HG03103 (cell line): Measurements from ENCODE around the gene CYB561.
A peak's percentile ranks its signal among the peaks of the same experiment; 100 is the strongest.
"Not testable (repeated sequence)": the region's sequence is repeated elsewhere in the genome, so short reads cannot be mapped to it uniquely, and the experiment has no call there.

ENCODE experiments used
- ATAC-seq: cut with Tn5 transposase; IDR thresholded peaks from one replicate; pipeline ENCODE4 v1.9.1; 2021; ENCODE audit warnings: low read depth; ENCODE audit not compliant: unreplicated experiment

CYB561 gene

DNA sequence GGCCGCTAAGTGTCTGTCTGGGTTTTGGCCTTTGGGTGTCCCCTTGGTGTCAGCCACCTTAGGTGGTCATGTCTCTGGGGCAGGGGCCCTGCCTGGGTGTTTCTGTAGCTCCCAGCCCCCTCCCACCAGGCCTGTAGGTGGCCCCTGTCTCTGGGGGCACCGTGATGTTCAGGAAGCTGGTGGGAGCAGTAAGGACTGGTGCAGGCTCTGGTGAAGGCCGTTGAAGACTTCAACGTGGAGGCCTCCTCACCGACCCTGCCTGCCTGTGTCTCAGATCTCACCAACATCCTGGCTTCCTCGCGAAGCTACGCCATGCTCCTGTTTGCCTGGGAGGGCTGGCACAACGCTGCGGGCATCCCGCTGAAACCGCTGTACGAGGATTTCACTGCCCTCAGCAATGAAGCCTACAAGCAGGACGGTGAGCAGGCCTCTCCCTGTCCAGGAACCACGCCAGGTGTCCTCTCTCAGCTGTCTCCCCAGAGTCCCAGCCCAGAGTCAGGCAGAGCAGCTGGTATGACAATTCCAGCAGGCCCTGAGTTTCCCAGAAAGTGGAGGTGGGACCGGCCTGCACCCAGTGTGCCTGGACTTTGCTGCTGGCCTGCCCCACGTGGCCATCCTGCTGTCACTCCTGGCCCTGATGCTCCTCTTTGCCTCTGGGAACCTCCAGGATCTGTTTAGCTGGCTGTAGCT is 33.5 kb upstream of the CYB561 start:
- ATAC-seq = no peak

DNA sequence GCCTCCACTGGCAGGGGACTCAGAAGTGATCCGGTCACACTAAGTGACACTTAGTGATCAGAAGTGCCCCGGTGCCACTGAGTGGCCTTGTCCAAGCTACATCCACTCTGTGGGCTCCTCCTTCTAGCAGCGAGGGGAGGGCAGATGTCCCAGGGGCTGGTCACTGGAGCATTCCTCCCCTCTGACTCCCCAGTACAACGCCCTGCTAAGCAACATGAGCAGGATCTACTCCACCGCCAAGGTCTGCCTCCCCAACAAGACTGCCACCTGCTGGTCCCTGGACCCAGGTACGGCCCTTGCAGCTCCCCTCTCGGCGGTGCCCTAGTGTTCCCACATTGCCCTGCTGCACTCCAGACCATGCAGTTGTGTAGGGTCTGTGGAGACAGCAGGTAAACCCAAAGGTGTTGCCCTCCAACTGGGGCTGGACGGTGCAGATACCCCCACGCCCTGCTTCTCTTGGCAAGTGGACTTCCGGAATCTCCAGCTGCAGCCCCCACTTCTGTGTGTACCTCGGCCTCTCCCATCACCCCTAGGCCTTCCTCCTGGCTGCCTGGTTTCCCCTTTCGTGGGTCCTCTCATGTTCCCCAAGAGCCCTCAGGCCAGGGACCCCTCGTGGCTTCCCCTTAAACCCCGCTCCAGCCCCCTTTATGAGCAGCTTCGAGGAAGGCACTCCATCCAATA is 32.8 kb upstream of the CYB561 start:
- peak; percentile 53 for ATAC-seq

DNA sequence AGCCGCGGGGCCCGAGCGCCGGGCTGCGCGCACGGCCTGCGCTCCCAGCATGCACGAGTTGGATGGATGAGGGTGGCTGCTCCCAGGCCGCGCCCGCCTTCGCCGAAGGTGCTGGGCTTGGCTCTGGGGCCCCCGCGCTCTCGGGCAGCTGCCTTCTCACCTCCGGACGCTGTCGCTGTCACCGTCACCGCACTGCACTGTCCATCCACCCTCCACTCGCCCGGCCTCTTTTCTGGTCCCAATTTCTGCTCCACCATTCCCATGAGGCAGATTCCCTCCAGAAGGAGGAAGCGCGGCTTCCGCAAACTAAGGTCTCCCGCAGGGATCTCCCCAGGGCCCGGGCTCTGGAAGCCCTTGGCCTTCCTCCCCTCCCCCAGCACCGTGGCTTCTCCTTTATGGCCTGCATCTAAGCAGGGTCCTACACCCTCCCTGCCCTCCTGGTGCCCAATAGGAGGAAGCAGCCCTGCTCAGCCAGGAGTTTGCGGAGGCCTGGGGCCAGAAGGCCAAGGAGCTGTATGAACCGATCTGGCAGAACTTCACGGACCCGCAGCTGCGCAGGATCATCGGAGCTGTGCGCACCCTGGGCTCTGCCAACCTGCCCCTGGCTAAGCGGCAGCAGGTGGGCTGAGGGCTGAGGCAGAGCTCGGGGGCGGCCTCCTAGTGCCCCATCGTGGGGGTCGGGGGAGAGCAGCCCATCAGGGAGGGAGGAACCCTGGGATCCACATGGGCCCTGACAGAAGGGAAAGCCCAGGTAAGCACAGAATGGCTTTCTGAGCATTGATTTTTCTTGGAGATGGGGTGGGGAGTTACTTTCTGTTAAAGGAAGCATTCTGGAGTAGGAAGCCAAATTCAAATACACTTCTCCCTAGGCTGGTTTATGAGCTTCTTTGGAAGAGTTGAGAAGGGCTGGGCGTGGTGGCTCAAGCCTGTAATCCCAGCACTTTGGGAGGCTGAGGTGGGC is 31.7 kb upstream of the CYB561 start:
- no peak for ATAC-seq

DNA sequence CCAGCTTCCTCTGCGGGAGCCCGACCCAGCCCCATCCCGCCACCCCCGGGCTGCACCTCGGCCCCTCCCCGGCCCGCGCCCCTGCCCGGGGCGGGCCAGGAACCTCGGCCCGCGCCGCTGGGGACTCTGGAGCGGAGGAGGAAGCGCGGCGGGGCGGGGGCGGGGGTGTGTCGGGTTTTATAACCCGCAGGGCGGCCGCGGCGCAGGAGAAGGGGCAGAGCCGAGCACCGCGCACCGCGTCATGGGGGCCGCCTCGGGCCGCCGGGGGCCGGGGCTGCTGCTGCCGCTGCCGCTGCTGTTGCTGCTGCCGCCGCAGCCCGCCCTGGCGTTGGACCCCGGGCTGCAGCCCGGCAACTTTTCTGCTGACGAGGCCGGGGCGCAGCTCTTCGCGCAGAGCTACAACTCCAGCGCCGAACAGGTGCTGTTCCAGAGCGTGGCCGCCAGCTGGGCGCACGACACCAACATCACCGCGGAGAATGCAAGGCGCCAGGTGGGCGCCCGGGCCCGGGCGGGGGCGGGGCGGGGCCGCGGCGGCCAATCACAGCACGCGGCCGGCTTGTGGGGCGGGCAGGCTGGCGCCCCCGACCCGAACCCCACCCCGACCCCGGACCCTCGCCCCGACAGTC is 30.9 kb upstream of the CYB561 start, which contains the start of gene ACE:
Gene ACE, plus strand, starts transcription at position 208 of the 626 bp plus-strand sequence. Its CDS starts 34 bp downstream, at position 242.
- ATAC-seq = no peak

DNA sequence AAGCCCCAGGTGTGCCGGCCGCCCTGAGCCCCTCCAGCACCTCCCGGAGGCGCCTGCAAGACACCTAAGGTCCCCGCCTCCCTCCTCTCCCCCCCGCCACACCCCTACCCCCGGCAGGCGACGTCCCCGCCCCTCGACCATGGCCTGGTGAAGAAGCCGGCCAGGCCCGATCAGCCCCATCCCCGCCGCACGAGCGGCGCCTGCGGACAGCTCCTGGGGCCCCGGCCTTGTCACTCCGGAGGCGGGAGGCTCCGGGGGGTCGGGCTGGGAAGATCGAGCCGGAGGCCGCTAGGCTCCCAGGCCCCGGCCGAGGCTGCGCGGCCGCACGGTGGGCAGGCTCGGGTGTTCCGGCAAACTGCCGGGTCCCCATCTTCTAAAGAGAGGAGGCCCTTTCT is 30.4 kb upstream of the CYB561 start:
- no peak for ATAC-seq

DNA sequence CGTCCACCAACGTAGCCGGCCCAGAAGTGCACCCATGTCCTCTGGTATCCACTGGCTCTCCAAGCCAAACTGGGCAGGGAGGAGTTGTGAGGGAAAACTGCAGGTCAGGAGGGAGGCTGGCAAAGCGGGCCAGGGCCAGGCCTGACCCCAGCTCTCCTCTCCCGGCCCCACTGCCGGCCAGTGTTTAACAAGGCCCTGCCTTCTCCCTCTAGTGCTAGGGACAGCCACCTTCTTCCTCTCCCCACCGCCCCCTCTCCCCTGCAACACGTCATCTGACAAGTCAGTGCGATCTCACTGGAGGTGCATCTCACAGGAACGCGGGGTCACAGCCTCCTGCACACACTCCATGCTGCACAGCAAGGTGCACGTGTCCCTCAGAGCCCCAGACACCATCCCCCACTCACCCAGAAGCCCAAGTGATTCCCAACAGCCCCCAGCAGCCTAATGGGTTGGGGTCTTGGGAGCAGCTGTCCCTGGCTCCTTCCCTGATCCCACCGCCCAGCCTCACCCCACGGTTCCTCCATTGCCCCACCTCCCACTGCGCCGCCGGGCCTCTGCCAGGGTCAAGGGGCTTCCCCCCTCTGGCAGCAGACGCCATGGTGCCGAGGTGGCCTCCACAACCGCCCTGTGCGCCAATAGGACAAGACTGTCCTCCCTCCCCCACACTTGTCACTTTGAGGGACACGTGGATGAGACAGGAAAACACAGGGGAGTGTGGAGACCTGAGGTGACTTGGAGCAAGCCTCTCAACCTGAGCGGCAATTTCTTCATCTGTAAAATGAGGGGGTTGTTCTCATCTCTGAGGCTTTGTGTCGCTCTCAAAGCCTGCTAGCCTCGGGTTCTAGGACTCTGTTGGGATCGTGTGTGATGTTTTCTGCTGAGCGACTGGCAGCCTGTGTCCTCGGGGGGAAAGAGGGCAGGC is 29.6 kb upstream of the CYB561 start:
- no peak for ATAC-seq

DNA sequence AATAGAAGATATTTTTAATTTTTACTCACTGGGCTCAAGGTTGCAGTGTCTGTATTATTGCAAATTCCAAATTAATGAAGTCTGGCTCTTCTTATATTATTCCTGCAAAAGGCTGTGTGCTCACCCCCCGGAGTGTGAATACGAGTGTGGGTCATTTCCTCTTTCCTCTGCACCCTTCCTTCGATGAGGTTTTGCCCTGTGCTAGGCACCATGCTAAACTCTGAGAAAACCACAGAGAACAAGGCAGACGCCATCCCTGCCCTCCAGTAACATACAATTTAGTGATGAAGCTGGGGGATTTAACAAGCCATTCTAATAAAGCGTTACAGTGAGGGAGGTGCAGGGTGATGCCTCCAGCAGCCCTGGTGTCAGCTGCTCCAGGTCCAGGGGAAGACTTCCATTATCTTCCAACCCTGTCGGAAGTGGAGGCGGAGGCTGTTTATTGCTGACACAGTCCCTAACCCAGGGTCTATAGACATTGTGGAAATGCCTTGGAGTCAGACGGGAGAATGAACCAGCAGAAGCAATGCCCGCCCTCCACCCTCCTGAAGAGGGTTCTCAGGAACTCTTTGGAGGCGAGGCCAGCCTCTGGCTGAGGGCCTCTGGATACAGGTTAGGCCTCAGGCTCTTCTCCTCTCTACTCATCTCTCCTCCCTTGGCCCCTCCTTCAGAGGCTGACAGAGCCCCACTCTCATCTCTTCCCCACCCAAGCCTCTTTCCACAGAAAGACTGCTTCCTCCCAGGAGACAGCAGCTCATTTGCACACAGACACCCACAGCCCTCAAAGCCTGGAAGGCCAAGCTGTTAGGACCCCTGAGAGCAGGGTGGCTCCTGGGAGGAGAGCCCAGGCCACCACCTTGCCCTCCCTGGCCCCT is 28.7 kb upstream of the CYB561 start:
- no peak for ATAC-seq

DNA sequence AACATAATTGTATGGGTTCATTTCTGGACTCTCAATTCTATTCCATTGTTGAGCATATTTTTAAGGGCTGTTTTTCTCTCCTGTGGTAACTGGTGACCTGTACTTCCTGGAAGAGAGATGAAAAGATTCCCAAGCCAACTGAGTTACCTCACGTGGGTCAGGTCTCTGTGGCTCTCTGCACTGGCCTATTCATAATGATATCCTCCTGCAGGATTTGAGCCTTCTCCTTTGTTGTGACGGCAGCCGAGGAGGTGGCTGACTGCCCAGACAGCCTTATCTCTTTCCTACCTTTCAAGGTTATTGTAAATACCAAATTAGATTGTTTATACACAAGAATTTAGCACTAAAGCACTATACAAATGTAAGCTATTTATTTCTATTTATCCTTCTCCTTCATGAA is 28.1 kb upstream of the CYB561 start:
- no peak for ATAC-seq

DNA sequence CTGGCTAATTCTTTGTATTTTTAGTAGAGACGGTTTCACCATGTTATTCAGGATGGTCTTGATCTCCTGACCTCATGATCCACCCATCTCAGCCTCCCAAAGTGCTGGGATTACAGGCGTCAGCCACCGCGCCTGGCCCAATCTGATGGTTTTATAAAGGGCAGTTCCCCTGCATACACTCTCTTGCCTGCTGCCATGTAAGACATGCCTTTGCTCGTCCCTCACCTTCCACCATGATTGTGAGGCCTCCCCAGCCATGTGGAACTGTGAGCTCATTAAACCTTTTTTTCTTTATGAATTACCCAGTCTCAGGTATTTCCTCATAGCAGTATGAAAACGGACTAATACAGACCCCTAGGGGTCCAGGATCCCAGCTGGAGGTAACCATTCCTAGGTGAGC is 22.0 kb upstream of the CYB561 start:
- ATAC-seq = not testable (repeated sequence)

DNA sequence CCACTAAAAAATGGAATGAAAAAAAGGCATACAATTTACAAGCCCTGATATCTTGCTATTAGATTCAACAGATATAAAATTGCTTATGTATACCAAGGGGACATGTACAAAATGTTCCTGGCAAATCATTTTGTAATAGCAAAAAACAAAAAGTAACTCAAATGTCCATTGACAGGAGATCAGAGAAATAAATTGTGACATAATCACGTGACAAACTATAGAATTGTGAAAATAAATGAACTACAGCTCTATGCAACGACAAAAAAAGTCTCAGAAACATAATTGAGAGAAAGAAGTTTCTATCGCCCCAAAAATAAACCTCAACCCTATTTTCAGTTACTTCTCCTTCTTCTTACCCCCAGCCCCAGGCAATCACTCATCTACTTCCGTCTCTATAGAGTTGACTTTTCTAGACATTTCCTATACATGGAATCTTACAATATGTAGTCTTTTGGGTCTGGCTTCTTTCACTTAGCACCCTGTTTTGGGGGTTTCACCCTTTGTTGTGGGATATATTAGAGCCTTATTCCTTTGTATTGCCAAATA is 18.7 kb upstream of the CYB561 start:
- no peak for ATAC-seq

DNA sequence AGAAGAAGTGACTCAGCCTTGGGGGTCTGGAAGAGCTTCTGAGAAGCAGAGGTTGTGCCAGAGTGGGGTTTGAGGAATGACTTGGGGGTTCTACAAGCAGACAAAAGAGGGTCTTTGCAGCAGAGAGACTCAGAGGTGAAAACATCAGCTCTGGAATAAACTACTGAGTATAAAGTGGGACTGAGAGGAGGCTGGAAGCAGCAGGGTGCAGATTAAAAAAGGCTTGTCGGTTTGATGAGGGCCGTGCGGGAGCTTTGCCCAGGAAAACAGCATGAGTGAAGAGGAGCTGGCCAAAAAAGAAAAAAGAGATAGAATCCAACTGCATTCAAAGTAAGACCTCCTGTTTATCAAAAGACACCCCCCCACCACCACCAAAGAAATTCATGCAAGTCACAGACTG is 17.7 kb upstream of the CYB561 start:
- ATAC-seq = no peak

DNA sequence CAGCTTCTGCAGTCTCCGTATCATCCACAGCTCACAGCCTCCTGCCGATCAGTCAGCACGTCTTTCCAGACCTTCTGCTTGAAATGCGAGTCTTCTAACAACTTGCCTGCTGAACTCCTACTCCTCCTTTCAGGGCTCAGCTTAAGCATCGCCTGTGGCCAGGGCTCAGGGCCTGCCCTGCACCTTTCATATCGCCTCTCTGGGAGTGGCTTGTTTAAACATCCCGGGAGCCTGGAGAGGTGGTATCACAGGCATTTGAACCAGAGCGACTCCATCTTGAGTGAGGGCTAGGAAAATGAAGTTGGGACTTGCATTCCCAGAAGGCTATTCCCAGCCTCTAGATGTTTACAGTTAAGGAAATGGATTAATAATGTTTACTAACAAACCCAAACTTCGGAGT is 13.9 kb upstream of the CYB561 start:
- ATAC-seq = no peak

DNA sequence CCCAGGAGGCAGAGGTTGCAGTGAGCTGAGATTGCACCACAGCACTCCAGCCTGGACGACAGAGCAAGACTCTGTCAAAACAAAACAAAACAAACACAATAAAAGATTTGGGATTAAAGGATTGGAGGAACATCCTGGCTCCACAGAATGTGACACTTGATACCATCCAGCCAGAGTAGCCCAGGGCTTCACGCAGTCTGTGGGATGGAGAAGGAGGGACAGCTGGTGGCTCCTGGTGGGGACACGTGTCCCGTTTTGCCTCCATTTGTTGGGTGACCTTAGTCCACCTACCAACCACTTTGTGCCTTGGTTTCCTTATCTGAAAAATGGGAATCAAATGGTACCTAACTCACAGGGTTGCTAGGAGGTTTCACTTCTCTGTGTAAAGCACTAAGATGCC is 12.4 kb upstream of the CYB561 start:
- ATAC-seq = no peak

DNA sequence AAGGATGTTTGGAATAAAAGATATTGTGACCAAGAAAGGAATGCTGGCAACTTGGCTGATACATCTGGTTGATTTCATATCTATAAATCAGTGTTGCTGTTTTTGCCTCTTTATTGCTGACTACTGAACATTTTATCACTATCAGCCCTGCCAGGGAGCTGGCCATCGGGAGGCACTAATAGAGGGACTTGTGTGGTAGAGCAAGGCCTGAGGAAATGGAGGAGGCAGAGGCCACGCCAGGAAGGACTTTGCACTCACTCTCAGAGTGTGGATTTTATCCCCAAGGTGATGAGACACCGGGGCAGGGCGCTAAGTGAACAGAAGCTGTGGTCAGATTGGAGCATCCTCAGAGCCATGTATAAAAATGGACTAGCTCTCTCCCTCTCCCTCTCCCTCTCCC is 9.3 kb upstream of the CYB561 start:
- ATAC-seq = no peak

DNA sequence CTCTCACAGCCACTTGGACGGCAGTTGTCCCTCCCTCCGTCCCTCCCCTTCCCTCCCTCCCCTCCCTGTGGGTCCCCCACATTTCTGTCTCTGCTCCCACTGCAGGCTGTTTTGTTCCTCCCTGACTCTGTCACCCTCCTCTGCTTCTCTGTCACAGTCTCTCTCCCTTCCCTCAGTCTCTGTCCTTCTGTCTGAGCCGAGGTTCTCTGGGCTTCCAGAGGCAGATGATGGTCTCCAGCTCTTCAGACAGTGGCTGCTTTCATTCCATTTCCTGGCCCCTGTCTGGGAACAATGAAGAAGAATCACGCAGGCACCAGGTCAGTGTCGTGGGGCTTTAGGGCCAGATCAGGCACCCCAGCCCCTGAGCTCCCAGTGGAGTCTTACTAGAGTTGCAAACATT is 8.8 kb upstream of the CYB561 start:
- no peak for ATAC-seq

DNA sequence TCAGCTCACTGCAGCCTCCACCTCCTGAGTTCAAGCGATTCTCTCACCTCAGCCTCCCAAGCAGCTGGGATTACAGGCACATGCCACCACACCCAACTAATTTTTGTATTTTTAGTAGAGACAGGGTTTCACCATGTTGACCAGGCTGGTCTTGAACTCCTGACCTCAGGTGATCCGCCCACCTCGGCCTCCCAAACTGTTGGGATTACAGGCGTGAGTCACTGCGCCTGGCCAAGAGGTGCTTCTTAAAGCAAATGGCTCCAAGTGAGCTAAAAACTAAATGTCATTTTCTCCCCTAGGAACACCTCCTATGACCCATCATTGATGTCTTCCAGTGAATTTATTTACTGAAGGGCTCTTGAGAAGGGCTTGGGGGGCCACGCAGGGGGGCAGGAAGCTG is 8.3 kb upstream of the CYB561 start:
- not testable (repeated sequence) for ATAC-seq

DNA sequence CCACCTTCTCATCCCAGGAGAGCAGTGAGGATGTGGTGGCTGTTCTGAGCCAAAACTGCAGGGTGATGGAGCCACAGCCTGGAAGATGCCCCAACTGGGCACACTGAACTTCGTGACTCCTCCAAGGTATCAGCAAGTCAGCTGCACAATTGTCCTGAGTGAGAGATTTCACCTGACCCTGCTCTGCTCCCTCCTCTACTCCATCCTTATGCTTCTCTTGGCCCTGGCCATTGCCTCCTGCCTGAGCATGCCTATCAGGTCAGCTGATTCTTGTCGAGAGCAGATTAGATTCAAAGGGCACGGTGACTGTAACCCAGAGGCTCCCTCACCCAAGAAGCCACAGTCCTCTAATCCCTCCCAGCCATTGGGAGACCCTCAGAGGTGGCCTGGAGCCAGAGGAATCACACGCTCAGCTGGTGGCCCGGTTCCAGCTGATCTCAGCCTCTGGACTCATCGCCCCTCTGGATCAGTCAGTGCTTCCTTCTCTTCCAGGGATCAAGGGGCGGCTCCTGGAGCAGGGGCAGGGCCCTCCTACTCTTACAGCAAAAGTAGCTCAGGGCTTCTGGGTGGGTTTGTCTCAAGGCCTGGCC is 7.0 kb upstream of the CYB561 start:
- no peak for ATAC-seq
